GM23338 (cell line): ENCODE data around the gene STYK1.

Experiments used
- CREB1 ChIP-seq: fragments of 250-450 bp; sonication (Bioruptor Pico); IDR thresholded peaks from 2 replicates; pipeline ENCODE4 v1.5.0; 2020; ENCODE audit warnings: low read depth, mild to moderate bottlenecking, moderate library complexity
- EZH2 ChIP-seq: fragments of 200-600 bp; sonication (generic); IDR thresholded peaks from one replicate; pipeline ENCODE4 v1.8.0; 2017; ENCODE audit warnings: antibody characterized with exemption, mild to moderate bottlenecking, low read depth; ENCODE audit not compliant: unreplicated experiment
- EZH2phosphoT487 ChIP-seq: fragments of 200-600 bp; sonication (generic); IDR thresholded peaks from one replicate; pipeline ENCODE4 v1.8.1; 2018; ENCODE audit warnings: antibody characterized with exemption; ENCODE audit not compliant: unreplicated experiment
- JUNB ChIP-seq: IDR thresholded peaks from one replicate; pipeline ENCODE4 v1.6.1; 2016; ENCODE audit warnings: antibody characterized with exemption; ENCODE audit not compliant: unreplicated experiment
- NANOG ChIP-seq: IDR thresholded peaks from 2 replicates; pipeline ENCODE4 v1.6.1; 2016; ENCODE audit warnings: antibody characterized with exemption, borderline replicate concordance
- POLR2AphosphoS5 ChIP-seq: IDR thresholded peaks from 2 replicates; pipeline ENCODE4 v1.6.1; 2016; ENCODE audit warnings: antibody characterized with exemption, low read depth
- STAT1 ChIP-seq: IDR thresholded peaks from one replicate; pipeline ENCODE4 v1.6.1; 2016; ENCODE audit warnings: antibody characterized with exemption; ENCODE audit not compliant: unreplicated experiment
- ZNF114 ChIP-seq: fragments of 250-450 bp; sonication (Bioruptor Pico); IDR thresholded peaks from 2 replicates; pipeline ENCODE4 v1.5.0; 2020; ENCODE audit warnings: mild to moderate bottlenecking, moderate library complexity
- ZNF331 ChIP-seq: fragments of 250-450 bp; sonication (Bioruptor Pico); IDR thresholded peaks from 2 replicates; pipeline ENCODE4 v1.5.0; 2020; ENCODE audit warnings: low read depth, mild to moderate bottlenecking, moderate library complexity
- TF ChIP-seq, protein P1 (sequence below), 2 experiments: fragments of 200-600 bp in 1 of 2; sonication (generic) in 1 of 2; conservative IDR thresholded peaks; 2 replicates each; pipeline versions ENCODE4 v1.5.1 to v1.6.1; 2016 to 2017; ENCODE audit warnings: antibody characterized with exemption in 2 of 2, low read depth in 2 of 2, mild to moderate bottlenecking in 2 of 2, moderate library complexity in 1 of 2
- TF ChIP-seq, protein P2 (sequence below): IDR thresholded peaks from one replicate; pipeline ENCODE4 v1.6.1; 2018; ENCODE audit warnings: antibody characterized with exemption; ENCODE audit not compliant: unreplicated experiment
- TF ChIP-seq, protein P3 (sequence below): IDR thresholded peaks from 2 replicates; pipeline ENCODE4 v1.6.1; 2016; ENCODE audit warnings: antibody characterized with exemption

DNA sequence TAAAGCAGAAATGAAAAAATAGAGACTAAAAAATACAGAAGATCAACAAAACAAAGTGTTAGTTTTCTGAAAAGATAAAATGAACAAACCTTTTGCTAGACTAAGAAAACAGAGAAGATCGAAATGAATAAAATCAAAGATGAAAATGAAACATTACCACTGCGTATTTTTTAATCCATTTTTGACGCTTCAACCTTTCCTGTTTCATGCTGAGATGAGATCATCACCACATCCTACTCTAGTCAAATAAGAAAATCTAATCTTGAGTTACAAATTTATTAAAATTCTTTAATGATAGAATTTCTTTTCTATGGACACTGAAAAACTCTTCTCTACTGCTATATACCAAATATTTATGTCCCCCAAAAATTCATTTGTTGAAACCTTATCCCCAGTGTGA lies 91.1 kb downstream of the STYK1 start:
- TF ChIP-seq EZH2, result no peak
- TF ChIP-seq, protein P1, sequence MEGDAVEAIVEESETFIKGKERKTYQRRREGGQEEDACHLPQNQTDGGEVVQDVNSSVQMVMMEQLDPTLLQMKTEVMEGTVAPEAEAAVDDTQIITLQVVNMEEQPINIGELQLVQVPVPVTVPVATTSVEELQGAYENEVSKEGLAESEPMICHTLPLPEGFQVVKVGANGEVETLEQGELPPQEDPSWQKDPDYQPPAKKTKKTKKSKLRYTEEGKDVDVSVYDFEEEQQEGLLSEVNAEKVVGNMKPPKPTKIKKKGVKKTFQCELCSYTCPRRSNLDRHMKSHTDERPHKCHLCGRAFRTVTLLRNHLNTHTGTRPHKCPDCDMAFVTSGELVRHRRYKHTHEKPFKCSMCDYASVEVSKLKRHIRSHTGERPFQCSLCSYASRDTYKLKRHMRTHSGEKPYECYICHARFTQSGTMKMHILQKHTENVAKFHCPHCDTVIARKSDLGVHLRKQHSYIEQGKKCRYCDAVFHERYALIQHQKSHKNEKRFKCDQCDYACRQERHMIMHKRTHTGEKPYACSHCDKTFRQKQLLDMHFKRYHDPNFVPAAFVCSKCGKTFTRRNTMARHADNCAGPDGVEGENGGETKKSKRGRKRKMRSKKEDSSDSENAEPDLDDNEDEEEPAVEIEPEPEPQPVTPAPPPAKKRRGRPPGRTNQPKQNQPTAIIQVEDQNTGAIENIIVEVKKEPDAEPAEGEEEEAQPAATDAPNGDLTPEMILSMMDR (conservative IDR thresholded peaks at IDR 0.05; ENCODE audit: low read depth in 2 of 2), result no peak
- no peak for TF ChIP-seq POLR2AphosphoS5
- TF ChIP-seq EZH2phosphoT487, result no peak
- TF ChIP-seq CREB1 (CRISPR knock-in tag), result no peak
- TF ChIP-seq, protein P2, sequence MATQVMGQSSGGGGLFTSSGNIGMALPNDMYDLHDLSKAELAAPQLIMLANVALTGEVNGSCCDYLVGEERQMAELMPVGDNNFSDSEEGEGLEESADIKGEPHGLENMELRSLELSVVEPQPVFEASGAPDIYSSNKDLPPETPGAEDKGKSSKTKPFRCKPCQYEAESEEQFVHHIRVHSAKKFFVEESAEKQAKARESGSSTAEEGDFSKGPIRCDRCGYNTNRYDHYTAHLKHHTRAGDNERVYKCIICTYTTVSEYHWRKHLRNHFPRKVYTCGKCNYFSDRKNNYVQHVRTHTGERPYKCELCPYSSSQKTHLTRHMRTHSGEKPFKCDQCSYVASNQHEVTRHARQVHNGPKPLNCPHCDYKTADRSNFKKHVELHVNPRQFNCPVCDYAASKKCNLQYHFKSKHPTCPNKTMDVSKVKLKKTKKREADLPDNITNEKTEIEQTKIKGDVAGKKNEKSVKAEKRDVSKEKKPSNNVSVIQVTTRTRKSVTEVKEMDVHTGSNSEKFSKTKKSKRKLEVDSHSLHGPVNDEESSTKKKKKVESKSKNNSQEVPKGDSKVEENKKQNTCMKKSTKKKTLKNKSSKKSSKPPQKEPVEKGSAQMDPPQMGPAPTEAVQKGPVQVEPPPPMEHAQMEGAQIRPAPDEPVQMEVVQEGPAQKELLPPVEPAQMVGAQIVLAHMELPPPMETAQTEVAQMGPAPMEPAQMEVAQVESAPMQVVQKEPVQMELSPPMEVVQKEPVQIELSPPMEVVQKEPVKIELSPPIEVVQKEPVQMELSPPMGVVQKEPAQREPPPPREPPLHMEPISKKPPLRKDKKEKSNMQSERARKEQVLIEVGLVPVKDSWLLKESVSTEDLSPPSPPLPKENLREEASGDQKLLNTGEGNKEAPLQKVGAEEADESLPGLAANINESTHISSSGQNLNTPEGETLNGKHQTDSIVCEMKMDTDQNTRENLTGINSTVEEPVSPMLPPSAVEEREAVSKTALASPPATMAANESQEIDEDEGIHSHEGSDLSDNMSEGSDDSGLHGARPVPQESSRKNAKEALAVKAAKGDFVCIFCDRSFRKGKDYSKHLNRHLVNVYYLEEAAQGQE, result no peak
- no peak for TF ChIP-seq ZNF331
- TF ChIP-seq ZNF114, result no peak
- TF ChIP-seq JUNB, result no peak
- TF ChIP-seq STAT1, result no peak
- TF ChIP-seq, protein P3, sequence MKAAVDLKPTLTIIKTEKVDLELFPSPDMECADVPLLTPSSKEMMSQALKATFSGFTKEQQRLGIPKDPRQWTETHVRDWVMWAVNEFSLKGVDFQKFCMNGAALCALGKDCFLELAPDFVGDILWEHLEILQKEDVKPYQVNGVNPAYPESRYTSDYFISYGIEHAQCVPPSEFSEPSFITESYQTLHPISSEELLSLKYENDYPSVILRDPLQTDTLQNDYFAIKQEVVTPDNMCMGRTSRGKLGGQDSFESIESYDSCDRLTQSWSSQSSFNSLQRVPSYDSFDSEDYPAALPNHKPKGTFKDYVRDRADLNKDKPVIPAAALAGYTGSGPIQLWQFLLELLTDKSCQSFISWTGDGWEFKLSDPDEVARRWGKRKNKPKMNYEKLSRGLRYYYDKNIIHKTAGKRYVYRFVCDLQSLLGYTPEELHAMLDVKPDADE, result no peak
- TF ChIP-seq NANOG, result no peak
